Stomach smooth muscle (tissue), 2 donors: ENCODE data around the gene RASL10A.
A peak's percentile ranks its signal among the peaks of the same experiment; 100 is the strongest.
"Not testable (repeated sequence)": the region's sequence is repeated elsewhere in the genome, so short reads cannot be mapped to it uniquely, and the experiment has no call there.

Experiments used
- H3K27ac ChIP-seq: one replicate; pipeline ENCODE4 v1.7.0; 2013; ENCODE audit warnings: mild to moderate bottlenecking, low read length, inconsistent platforms
- H3K27me3 ChIP-seq, 2 donors: one replicate each; pipeline ENCODE4 v1.7.0; 2013; ENCODE audit warnings: low read length in 2 of 2; ENCODE audit not compliant: insufficient read depth in 2 of 2, control insufficient read depth in 1 of 2
- H3K36me3 ChIP-seq, 2 donors: one replicate each; pipeline ENCODE4 v1.7.0; 2013; ENCODE audit warnings: low read length in 2 of 2; ENCODE audit not compliant: control insufficient read depth in 2 of 2, insufficient read depth in 2 of 2
- H3K4me1 ChIP-seq: one replicate; pipeline ENCODE4 v1.7.0; 2013; ENCODE audit warnings: low read length; ENCODE audit not compliant: control insufficient read depth, insufficient read depth
- H3K4me3 ChIP-seq, 2 donors: one replicate each; pipeline ENCODE4 v1.7.0; 2013; ENCODE audit warnings: low read length in 2 of 2
- H3K9ac ChIP-seq, 2 donors: one replicate each; pipeline ENCODE4 v1.7.0; 2013; ENCODE audit warnings: low read length in 2 of 2, mild to moderate bottlenecking in 1 of 2
- H3K9me3 ChIP-seq, 2 donors: one replicate each; pipeline ENCODE4 v1.7.0; 2013; ENCODE audit warnings: low read length in 2 of 2; ENCODE audit not compliant: control insufficient read depth in 2 of 2
- donor health status: healthy.
- donor health status: Pancreatic carcinoma.

The RASL10A gene

GRCh38 chr22:29315286-29316140, at the start of gene RASL10A:
TSS of gene RASL10A (minus strand) at chr22:29315697. CDS start at chr22:29315246, 451 bp downstream.
- H3K9me3 ChIP-seq, result no peaks in the 10 kb centered on the region
- H3K9ac ChIP-seq, result no peak within 1 kb of the TSS
- H3K27ac ChIP-seq, result no peak within 1 kb of the TSS
- H3K4me1 ChIP-seq, result peaks cover 46% of the 10 kb centered on the region
- peaks cover 20 to 32% of the 10 kb centered on the region in 2 donors for H3K27me3 ChIP-seq
- H3K4me3 ChIP-seq, result peak within 1 kb of the TSS; percentile 31 to 61
- no peaks in the 10 kb centered on the region for H3K36me3 ChIP-seq

DNA sequence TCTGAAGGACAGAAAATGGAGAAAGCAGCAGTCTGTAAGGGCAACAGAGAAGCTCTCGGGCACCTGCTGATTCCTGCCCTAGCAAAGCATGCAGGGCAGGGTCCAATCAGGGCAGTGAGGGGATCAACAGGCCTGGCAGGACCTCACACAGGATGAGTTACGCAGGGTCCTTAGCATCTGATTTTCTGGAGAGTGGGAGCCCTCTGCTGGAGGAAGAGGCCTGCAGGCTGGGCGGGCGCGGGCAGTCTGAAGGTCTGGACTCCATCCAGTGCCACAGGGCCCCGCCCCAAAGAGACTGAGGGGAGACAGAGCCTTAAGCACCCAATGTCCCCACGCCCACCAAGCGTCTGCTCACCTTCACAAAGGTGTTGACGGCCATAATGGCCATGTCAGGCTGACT, 44.0 kb upstream of the RASL10A start:
- H3K27ac ChIP-seq, result no peak overlapping the region
- H3K27me3 ChIP-seq, result no peaks in the 10 kb centered on the region
- H3K36me3 ChIP-seq, result peaks cover 29 to 30% of the 10 kb centered on the region in 2 donors
- H3K4me3 ChIP-seq, result no peak overlapping the region
- no peaks in the 10 kb centered on the region for H3K9me3 ChIP-seq
- peaks cover 5% of the 10 kb centered on the region for H3K4me1 ChIP-seq
- no peak overlapping the region for H3K9ac ChIP-seq

DNA sequence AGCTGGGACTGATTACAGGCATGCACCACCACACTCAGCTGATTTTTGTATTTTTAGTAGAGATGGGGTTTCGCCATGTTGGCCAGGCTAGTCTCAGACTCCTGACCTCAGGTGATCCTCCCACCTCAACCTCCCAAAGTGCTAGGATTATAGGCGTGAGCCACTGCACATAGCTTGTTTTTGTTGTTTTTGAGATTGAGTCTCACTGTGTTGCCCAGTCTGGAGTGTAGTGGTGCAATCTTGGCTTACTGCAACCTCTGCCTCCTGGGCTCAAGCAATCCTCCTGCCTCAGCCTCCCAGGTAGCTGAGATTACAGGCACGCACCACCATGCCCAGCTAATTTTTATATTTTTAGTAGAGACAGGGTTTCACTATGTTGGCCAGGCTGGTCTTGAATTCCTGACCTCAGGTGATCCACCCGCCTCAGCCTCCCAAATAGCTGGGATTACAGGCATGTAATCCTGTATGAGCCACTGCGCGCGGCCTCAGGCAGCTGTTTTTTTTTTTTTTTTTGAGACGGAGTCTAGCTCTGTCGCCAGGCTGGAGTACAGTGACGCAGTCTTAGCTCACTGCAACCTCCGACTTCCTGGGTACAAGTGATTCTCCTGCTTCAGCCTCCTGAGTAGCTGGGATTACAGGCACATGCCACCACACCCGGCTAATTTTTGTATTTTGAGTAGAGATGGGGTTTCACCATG, 41.8 kb upstream of the RASL10A start:
- not testable (repeated sequence) for H3K4me3 ChIP-seq, H3K9ac ChIP-seq, H3K27me3 ChIP-seq, H3K9me3 ChIP-seq, H3K4me1 ChIP-seq, H3K27ac ChIP-seq
- H3K36me3 ChIP-seq, result peaks cover 39 to 49% of the 10 kb centered on the region in 2 donors

DNA sequence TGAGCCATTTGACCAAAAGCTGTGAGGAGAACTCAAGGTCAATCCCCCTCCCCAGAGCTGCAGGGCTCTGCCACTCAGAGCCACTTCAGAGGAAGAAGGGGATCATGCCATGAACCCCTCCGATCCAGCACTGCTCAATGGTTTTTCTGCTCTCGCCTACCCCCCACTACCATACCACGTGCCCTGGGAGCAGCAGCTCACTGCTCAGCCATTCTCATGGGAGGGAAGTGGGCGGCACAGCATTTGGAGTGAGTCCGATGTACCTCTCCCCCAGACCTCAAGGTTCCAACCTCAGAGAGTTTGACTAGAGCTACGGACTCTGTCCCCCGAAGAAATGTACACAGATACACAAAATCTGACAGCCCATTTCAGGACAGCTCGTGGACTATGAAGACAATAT, 38.4 kb upstream of the RASL10A start:
- H3K27ac ChIP-seq, result no peak overlapping the region

DNA sequence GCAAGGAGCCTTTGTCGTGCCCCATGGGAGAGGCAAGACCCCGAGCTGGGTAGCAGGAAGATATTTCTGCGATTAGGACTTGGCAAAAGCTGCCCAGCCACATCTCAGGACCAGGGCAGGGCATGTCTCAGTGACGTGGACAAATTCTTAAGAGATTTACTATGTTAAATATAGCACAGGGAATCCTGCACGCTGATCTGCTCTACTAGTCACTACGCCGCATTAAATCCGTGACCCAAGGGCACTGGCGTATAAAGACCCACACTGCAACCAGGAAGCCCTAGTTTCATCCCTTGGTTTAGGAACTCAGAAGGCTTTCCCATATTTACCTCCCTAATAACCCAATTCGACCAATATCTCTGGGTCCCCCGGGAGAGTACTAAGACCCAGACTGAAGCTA, 37.8 kb upstream of the RASL10A start:
- peaks cover 58 to 80% of the 10 kb centered on the region in 2 donors for H3K36me3 ChIP-seq
- H3K9ac ChIP-seq, result no peak overlapping the region
- no peaks in the 10 kb centered on the region for H3K27me3 ChIP-seq
- H3K4me1 ChIP-seq, result no peaks in the 10 kb centered on the region
- no peak overlapping the region for H3K4me3 ChIP-seq
- H3K9me3 ChIP-seq, result no peaks in the 10 kb centered on the region
- H3K27ac ChIP-seq, result no peak overlapping the region

More for the DNA sequence above, 38.4 kb upstream of the RASL10A start:
- no peaks in the 10 kb centered on the region for H3K9me3 ChIP-seq
- no peaks in the 10 kb centered on the region for H3K4me1 ChIP-seq
- no peaks in the 10 kb centered on the region for H3K27me3 ChIP-seq
- H3K4me3 ChIP-seq, result no peak overlapping the region
- H3K36me3 ChIP-seq, result peaks cover 61 to 80% of the 10 kb centered on the region in 2 donors
- no peak overlapping the region for H3K9ac ChIP-seq

DNA sequence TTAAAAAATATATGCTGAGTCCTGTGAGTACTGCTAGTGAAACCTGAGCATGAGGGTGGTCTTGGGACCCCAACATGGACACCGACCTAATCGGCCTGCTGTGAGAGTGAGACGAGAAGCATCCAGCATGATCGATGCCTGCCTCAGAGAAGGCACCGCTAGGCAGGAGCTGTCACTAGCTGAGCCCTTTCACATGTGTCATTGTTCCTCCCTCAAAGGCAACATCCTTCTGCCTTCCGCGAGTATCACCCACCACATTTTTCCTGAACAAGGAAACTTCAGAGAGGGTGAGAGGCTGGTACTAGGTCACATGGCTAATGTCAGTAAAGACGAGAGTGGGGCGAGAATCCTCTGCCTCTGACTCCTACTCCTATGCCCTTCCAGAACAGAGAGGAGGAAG, 37.3 kb upstream of the RASL10A start:
- Histone ChIP-seq H3K9ac (no peak overlapping the region), H3K36me3 (peaks cover 59 to 81% of the 10 kb centered on the region in 2 donors)

GRCh38 chr22:29351891-29352290, 36.4 kb upstream of the RASL10A start:
- Histone ChIP-seq H3K27me3 (no peaks in the 10 kb centered on the region), H3K4me1 (no peaks in the 10 kb centered on the region), H3K27ac (no peak overlapping the region), H3K4me3 (no peak overlapping the region), H3K36me3 (peaks cover 66 to 83% of the 10 kb centered on the region in 2 donors), H3K9ac (no peak overlapping the region), H3K9me3 (no peaks in the 10 kb centered on the region)

More for the DNA sequence above, 37.3 kb upstream of the RASL10A start:
- no peaks in the 10 kb centered on the region for H3K27me3 ChIP-seq
- H3K4me1 ChIP-seq, result no peaks in the 10 kb centered on the region
- no peak overlapping the region for H3K4me3 ChIP-seq
- H3K27ac ChIP-seq, result no peak overlapping the region
- H3K9me3 ChIP-seq, result no peaks in the 10 kb centered on the region

DNA sequence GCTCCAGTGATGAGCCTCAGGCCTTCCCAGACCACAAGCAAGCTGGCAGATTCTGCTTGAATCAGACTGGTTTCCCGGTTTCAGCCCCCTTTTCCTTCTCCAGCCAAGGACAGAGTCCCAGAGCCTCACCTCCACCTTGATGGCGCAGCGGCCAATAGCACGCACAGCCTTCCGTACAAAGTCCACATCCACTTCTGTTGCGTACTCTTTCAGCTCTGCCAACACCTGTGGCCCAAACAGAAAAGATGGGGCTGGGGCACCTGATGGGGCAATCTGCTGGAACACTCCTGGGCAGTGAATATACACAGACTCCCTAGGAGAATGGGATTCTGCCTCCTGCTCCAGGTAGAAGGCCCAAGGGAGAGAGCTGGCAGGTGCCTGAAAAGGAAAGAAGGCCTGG, 35.5 kb upstream of the RASL10A start:
- Histone ChIP-seq H3K9me3 (no peaks in the 10 kb centered on the region), H3K9ac (peak overlapping the region in 1 of 2 donors; percentile 29), H3K36me3 (peaks cover 63 to 82% of the 10 kb centered on the region in 2 donors), H3K27me3 (no peaks in the 10 kb centered on the region), H3K4me3 (no peak overlapping the region), H3K4me1 (peaks cover 5% of the 10 kb centered on the region), H3K27ac (no peak overlapping the region)

GRCh38 chr22:29348956-29349355, 33.5 kb upstream of the RASL10A start:
- H3K36me3 ChIP-seq, result peaks cover 52 to 66% of the 10 kb centered on the region in 2 donors
- H3K9ac ChIP-seq, result no peak overlapping the region

GRCh38 chr22:29348041-29348440, 32.5 kb upstream of the RASL10A start:
- H3K27ac ChIP-seq, result no peak overlapping the region
- peaks cover 49 to 57% of the 10 kb centered on the region in 2 donors for H3K36me3 ChIP-seq
- no peak overlapping the region for H3K4me3 ChIP-seq
- H3K27me3 ChIP-seq, result no peaks in the 10 kb centered on the region
- H3K9me3 ChIP-seq, result no peaks in the 10 kb centered on the region
- H3K9ac ChIP-seq, result no peak overlapping the region
- H3K4me1 ChIP-seq, result peaks cover 21% of the 10 kb centered on the region

More at GRCh38 chr22:29348956-29349355, 33.5 kb upstream of the RASL10A start:
- Histone ChIP-seq H3K4me3 (no peak overlapping the region), H3K27ac (no peak overlapping the region), H3K4me1 (peaks cover 14% of the 10 kb centered on the region), H3K27me3 (no peaks in the 10 kb centered on the region), H3K9me3 (no peaks in the 10 kb centered on the region)
